GM23338 (cell line): Measurements from ENCODE around the gene DRC7. TPM values are rescaled to one million over a fixed set of nuclear protein-coding genes. Genes with fewer than 3 reads are reported as not detected.

Experiments used
- ATAC-seq: fragments of 200-7000 bp; cut with Tn5 transposase; 3 replicates; pipeline ENCODE4 v1.9.1; 2020
- DNase-seq: peaks from one replicate; pipeline ENCODE4 v3.0.0-alpha.2; 2015; ENCODE audit warnings: low spot score
- H2AFZ ChIP-seq: fragments of 200-600 bp; sonication (generic); 2 replicates; pipeline ENCODE4 v1.8.0; 2016; ENCODE audit warnings: antibody characterized with exemption, mild to moderate bottlenecking, moderate library complexity
- H3F3A ChIP-seq: fragments of 200-600 bp; sonication (generic); replicated peaks from 2 replicates; pipeline ENCODE4 v1.8.0; 2017; ENCODE audit warnings: antibody characterized with exemption, mixed run types, low read depth
- H3K27ac ChIP-seq: fragments of 200-600 bp; sonication (generic); 2 replicates; pipeline ENCODE4 v1.6.1; 2016; ENCODE audit warnings: low read depth
- H3K27me3 ChIP-seq: fragments of 200-600 bp; sonication (generic); 2 replicates; pipeline ENCODE4 v1.8.0; 2016; ENCODE audit warnings: mild to moderate bottlenecking, mixed run types, moderate library complexity; ENCODE audit not compliant: insufficient read depth
- H3K36me3 ChIP-seq: fragments of 200-600 bp; sonication (generic); 2 replicates; pipeline ENCODE4 v1.8.0; 2016; ENCODE audit warnings: mild to moderate bottlenecking; ENCODE audit not compliant: insufficient read depth
- H3K4me1 ChIP-seq: fragments of 200-600 bp; sonication (generic); 2 replicates; pipeline ENCODE4 v1.8.0; 2016; ENCODE audit warnings: mild to moderate bottlenecking, moderate library complexity; ENCODE audit not compliant: insufficient read depth
- H3K4me2 ChIP-seq: fragments of 200-600 bp; sonication (generic); 2 replicates; pipeline ENCODE4 v1.7.1; 2017; ENCODE audit warnings: mixed run types
- H3K4me3 ChIP-seq: fragments of 200-600 bp; sonication (generic); 2 replicates; pipeline ENCODE4 v1.6.1; 2016; ENCODE audit warnings: mixed run types
- H3K79me2 ChIP-seq: fragments of 200-600 bp; sonication (generic); replicated peaks from 2 replicates; pipeline ENCODE4 v1.8.0; 2017; ENCODE audit warnings: mild to moderate bottlenecking; ENCODE audit not compliant: insufficient read depth
- H3K9me2 ChIP-seq: fragments of 200-600 bp; sonication (generic); 2 replicates; pipeline ENCODE4 v1.8.0; 2017; ENCODE audit not compliant: insufficient read depth
- H4K20me1 ChIP-seq: fragments of 200-600 bp; sonication (generic); replicated peaks from 2 replicates; pipeline ENCODE4 v1.8.0; 2017; ENCODE audit warnings: mild to moderate bottlenecking; ENCODE audit not compliant: insufficient read depth
- H3K27ac Mint-ChIP-seq: 2 replicates; pipeline ENCODE4 v1.8.0; 2020; ENCODE audit warnings: inconsistent platforms, mild to moderate bottlenecking, moderate library complexity, mixed read lengths
- H3K27me3 Mint-ChIP-seq: 3 replicates; pipeline ENCODE4 v1.8.0; 2022; ENCODE audit warnings: low read depth, mild to moderate bottlenecking, moderate library complexity, mixed read lengths, inconsistent platforms; ENCODE audit not compliant: insufficient read depth, poor library complexity
- H3K36me3 Mint-ChIP-seq: 3 replicates; pipeline ENCODE4 v1.8.0; 2021; ENCODE audit warnings: low read depth, mild to moderate bottlenecking, inconsistent platforms, moderate library complexity, mixed read lengths
- H3K4me1 Mint-ChIP-seq: 3 replicates; pipeline ENCODE4 v1.8.0; 2020; ENCODE audit warnings: mild to moderate bottlenecking, inconsistent platforms, mixed read lengths
- H3K4me3 Mint-ChIP-seq: 3 replicates; pipeline ENCODE4 v1.8.0; 2021; ENCODE audit warnings: moderate library complexity, mild to moderate bottlenecking, inconsistent platforms, mixed read lengths
- H3K9me3 Mint-ChIP-seq: 3 replicates; pipeline ENCODE4 v1.8.0; 2020; ENCODE audit warnings: moderate library complexity, mild to moderate bottlenecking, inconsistent platforms, mixed read lengths
- EZH2 ChIP-seq: fragments of 200-600 bp; sonication (generic); IDR thresholded peaks from one replicate; pipeline ENCODE4 v1.8.0; 2017; ENCODE audit warnings: antibody characterized with exemption, mild to moderate bottlenecking, low read depth; ENCODE audit not compliant: unreplicated experiment
- EZH2phosphoT487 ChIP-seq: fragments of 200-600 bp; sonication (generic); IDR thresholded peaks from one replicate; pipeline ENCODE4 v1.8.1; 2018; ENCODE audit warnings: antibody characterized with exemption; ENCODE audit not compliant: unreplicated experiment
- NANOG ChIP-seq: IDR thresholded peaks from 2 replicates; pipeline ENCODE4 v1.6.1; 2016; ENCODE audit warnings: antibody characterized with exemption, borderline replicate concordance
- POLR2AphosphoS5 ChIP-seq: IDR thresholded peaks from 2 replicates; pipeline ENCODE4 v1.6.1; 2016; ENCODE audit warnings: antibody characterized with exemption, low read depth
- REST ChIP-seq: IDR thresholded peaks from one replicate; pipeline ENCODE4 v1.6.1; 2018; ENCODE audit warnings: antibody characterized with exemption; ENCODE audit not compliant: unreplicated experiment
- ZNF114 ChIP-seq: fragments of 250-450 bp; sonication (Bioruptor Pico); IDR thresholded peaks from 2 replicates; pipeline ENCODE4 v1.5.0; 2020; ENCODE audit warnings: mild to moderate bottlenecking, moderate library complexity
- ZNF331 ChIP-seq: fragments of 250-450 bp; sonication (Bioruptor Pico); IDR thresholded peaks from 2 replicates; pipeline ENCODE4 v1.5.0; 2020; ENCODE audit warnings: low read depth, mild to moderate bottlenecking, moderate library complexity
- ZNF462 ChIP-seq: fragments of 250-450 bp; sonication (Bioruptor Pico); IDR thresholded peaks from 2 replicates; pipeline ENCODE4 v1.5.0; 2020; ENCODE audit warnings: mild to moderate bottlenecking, moderate library complexity
- polyA plus RNA-seq: library from polyadenylated mRNA; unstranded; fragments of >200 nt; fragmentation: Nextera tagmentation; extraction: Ambion mirVana; gene quantifications from 2 replicates; pipeline ENCODE4 v1.2.1, GENCODE V29; 2016
- total RNA-seq: library from RNA; depleted of rRNA; stranded (reverse); fragments of >200 nt; shearing (Covaris generic); gene quantifications from 2 replicates; pipeline ENCODE4 v1.2.3, GENCODE V29; 2014

Gene DRC7
- total and polyA plus RNA-seq, 2 experiments from 2014 or later: not detected

DNA sequence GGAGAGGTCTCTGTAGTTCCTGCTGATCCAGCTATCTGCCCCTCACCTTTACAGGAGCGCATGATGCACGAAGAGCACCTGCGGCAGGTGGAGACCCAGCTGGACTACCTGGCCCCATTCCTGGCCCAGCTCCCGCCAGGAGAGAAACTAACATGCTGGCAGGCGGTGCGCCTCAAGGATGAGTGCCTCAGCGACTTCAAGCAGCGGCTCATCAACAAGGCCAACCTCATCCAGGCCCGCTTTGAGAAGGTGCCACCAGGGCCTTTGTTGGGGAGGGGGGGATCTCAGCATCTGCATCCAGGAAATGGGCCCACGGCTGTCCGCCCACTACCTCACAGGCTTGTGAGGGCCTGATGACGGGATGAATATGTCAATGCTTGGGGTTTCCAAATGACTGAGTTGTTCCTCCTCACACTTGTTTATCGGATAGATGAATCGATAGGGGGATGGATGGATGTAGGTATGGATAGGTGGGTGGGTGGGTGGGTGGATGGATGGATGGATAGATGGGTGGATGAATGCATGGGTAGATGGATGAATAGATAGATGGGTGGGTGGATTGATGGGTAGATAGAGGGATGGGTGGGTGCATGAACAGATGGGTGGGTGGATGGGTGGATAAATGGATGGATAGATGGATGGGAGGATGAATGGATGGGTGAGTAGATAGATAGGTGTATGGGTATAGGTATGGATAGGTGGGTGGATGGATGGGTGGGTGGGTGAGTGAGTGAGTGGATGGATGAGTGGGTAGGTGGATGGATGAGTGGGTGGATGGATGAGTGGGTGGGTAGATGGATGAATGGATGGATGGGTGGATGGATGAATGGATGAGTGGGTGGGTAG, 34.0 kb downstream of the DRC7 start:
- no peak for TF ChIP-seq ZNF114
- no peak for TF ChIP-seq NANOG
- no peak for TF ChIP-seq ZNF462 (CRISPR knock-in tag)
- no peak for TF ChIP-seq EZH2
- no peak for TF ChIP-seq POLR2AphosphoS5
- TF ChIP-seq EZH2phosphoT487: no peak
- no peak for TF ChIP-seq ZNF331 (CRISPR knock-in tag)
- no peak for TF ChIP-seq REST
- no peak overlapping the region for H3K27ac Mint-ChIP-seq
- no peak overlapping the region for H3K4me3 Mint-ChIP-seq

More for the DNA sequence above, 34.0 kb downstream of the DRC7 start:
- ATAC-seq (no peak), DNase-seq (no peak)
- Mint-ChIP-seq H3K9me3 (no peaks in the 10 kb centered on the region; the same call in 2 of the 3 replicates), H3K36me3 (no peaks in the 10 kb centered on the region), H3K4me1 (no peaks in the 10 kb centered on the region), H3K27me3 (peaks cover 4% of the 10 kb centered on the region)
- no peaks in the 10 kb centered on the region for H3K4me1 ChIP-seq
- no peak overlapping the region for H3K4me3 ChIP-seq
- H2AFZ ChIP-seq: no peak overlapping the region
- no peaks in the 10 kb centered on the region for H3K9me2 ChIP-seq
- H3K27me3 ChIP-seq: no peaks in the 10 kb centered on the region
- H3K79me2 ChIP-seq: no peaks in the 10 kb centered on the region
- H3K4me2 ChIP-seq: no peak overlapping the region
- no peak overlapping the region for H3K27ac ChIP-seq
- H4K20me1 ChIP-seq: no peaks in the 10 kb centered on the region
- H3F3A ChIP-seq: no peaks in the 10 kb centered on the region
- H3K36me3 ChIP-seq: no peaks in the 10 kb centered on the region
